HG02610 (cell line): ENCODE results near the gene GRB14.
"Not testable (repeated sequence)": the region's sequence is repeated elsewhere in the genome, so short reads cannot be mapped to it uniquely, and the experiment has no call there.

Experiments used
- ATAC-seq: cut with Tn5 transposase; IDR thresholded peaks from one replicate; pipeline ENCODE4 v1.9.1; 2021; ENCODE audit warnings: mild to moderate bottlenecking, moderate library complexity; ENCODE audit not compliant: unreplicated experiment

GRB14 gene

DNA sequence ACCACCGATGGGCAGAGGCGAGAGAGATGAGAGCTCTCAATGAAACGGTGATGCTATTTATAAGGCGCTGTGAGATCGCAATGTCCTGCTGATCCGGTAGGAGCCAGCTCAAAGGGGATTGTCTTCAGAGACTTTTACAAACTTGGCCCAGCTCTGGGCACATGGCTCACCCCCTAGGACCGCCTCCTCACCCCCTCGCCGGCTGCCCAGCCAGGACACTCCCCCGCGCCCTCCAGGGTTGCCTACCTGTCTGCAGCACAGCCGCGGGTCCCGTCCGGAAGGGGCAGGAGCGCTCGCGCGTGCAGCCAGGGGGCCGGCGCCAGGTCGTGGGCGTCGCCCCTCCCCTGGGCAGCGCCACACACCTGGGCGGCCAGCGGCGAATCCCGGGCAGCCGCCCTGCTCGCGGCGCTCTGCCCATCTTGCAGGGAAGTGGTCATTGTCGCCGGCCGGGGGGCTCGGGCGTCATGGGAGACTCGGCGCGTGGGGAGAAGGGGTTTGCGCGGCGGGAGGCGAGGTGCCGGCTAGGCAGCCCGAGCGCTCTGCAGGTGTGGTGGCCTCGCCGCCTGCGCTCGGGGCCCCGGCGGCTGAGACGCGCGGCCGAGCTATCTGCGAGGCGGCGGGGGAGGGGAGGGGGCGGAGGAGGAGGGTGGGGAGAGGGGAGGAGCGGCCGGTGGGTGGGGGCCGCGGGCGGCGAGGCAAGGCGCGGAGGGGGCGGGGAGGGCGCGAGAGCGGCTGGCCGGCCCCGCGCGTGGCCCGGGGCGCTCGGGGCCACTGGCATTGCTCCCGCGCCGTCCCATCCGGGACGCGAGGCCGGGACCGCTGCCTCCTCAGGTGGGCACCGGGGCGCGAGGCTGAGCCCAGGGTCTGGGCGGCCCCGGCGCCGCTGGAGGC lies at the start of gene GRB14:
Gene GRB14, minus strand, starts transcription at position 610 of the 891 bp plus-strand sequence. Its CDS starts 173 bp downstream, at position 437.
- ATAC-seq: no peak

DNA sequence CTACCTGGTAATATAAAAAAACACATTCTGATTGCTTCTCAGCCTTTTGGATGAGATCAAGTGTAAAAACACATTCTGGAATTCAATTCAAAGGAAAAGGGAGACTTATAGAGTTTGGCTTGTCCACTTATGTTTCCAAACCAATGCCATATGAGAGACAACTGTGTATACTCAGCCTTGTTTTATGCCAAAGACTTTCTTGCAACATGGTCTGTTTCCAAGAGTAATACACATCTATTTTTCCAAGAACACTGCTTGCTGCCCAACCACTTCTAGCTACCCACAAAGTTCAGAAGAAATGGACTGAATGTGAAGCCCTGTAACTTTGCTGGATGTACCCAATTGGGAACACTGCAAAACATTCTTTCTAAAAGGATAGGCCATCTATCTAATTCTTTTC lies 48.0 kb upstream of the GRB14 start:
- ATAC-seq: no peak

DNA sequence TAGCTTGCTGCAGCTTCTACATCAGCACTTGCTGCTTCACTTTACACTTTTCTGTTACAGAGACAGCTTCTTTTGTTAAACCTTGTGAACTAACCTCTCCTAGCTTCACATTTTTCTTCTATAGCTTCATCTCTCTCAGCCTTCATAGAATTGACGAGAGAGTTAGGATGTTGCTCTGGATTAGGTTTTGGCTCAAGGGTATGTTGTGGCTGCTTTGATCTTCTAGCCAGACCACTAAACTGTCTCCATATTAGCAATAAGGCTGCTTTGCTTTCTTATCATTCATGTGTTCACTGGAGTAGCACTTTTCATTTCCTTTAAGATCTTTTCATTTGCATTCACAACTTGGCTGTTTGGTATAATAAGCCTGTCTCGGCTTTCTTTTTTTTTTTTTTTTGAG lies 46.3 kb upstream of the GRB14 start:
- ATAC-seq: no peak

DNA sequence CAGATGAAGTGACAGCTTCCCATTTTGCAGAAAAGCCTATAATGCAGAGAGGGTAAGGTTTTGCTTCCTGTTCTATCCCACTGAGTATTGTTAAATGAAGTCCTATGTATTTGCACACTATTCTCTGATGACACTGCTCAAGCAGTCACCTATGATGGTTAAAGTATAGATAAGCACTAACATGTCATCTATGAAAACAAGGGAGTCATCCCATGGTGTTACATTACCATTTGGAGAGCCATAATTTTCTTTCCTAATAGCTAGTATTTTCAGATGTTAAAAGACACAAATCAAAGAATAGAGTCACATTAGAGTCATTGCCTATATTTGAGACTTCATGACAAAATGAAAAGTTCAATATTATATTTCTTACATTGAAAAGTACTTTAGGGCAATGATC lies 42.8 kb upstream of the GRB14 start:
- no peak for ATAC-seq

DNA sequence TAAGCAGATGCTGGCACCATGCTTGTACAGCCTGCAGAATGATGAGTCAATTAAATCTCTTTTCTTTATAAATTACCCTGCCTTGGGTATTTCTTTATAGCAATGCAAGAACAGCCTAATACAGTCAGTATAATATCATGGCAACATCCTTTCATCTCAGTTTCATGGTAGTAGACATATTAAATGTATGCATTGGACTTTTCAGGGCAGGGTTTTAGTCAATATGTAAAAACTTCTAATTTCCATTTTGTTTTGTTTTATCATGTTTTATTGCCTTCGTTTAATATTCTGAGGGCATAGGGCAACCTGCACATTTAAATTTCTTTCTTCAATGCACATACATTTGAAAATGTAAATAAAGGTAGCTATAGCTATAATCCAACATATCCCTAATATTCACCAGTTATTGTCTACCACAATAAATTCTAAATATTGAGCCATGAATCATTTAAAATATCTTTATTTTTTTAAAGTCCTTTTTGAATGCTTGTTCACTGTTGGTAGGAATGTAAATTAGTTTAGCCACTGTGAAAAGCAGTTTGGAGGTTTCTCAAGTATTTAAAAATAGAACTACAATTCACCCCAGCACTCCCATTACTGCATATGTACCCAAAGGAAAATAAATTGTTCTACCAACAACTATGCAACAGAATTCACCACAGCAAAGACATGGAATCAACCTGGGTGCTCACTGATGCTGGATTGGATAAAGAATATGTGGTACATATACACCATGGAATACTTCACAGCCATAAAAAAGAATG lies 41.8 kb upstream of the GRB14 start:
- no peak for ATAC-seq

DNA sequence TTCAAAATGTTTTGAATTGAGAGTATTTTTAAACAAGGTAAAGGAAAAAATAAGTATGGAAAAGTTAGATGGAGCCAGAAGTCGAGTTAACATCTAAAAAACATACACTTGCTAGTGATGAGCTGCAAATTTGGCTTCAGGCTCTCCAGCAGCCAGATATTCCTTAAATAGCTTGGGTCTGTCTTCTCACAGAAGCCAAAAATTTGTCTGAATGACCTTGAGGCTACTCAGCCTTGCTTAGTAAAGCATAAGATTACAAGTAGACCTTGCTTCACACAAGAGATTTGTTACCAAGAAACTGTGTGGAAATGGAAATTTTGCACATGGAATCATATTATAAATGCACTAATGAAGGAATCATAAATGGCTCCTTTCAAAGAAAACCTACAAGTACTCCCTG lies 40.8 kb upstream of the GRB14 start:
- ATAC-seq: no peak

DNA sequence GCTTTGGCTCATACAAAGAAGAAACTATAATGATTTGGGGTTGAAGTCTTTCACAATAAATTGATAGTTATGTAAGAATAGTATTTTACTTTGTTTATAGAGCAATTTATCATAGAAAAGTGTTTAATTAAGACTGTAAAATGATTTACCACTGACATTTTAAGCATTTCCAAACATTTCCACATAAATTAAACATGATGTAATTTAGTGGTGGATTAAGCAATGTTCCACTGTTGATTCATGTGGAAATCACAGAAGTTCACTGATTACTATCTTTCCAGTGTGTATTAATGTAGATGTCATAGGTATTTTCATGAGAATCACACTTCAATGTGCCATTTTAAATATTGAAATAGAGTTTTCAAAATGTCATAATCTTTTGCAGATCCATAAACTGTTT lies 40.1 kb upstream of the GRB14 start:
- ATAC-seq: no peak

DNA sequence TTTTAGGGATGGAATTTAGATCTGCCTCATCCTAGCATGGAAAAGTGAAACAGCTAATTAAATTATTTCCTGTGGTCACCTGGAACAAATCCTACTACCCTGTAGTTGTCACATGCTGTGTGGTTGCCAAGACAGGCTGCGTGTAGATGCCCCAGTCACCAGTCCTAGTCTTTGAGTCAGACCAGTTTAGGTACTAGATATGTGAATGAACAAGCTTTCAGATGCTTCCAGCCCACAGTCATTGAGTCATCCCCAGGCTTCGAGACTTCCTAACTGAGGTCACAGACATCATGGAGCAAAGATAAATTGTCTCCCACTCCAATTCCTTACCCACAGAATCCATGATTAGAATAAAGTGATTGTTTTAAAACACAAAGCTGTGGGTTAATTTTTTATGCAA lies 35.8 kb upstream of the GRB14 start:
- no peak for ATAC-seq

DNA sequence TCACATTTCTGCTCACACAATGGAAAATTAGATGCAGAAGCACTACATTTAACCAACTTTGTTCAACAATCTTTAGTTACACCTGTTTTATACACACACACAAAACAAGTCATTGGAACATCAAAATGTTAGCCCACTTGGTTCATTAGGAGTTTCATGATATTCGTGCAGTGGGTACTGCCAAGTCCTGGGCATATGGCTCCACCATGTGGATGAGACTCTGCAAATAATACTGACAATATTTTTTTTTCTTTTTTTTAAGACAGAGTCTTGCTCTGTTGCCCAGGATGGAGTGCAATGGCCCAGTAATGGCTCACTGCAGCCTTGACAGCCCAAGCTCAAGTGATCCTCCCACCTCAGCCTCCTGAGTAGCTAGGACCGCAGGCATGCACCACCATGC lies 34.5 kb upstream of the GRB14 start:
- ATAC-seq: no peak

DNA sequence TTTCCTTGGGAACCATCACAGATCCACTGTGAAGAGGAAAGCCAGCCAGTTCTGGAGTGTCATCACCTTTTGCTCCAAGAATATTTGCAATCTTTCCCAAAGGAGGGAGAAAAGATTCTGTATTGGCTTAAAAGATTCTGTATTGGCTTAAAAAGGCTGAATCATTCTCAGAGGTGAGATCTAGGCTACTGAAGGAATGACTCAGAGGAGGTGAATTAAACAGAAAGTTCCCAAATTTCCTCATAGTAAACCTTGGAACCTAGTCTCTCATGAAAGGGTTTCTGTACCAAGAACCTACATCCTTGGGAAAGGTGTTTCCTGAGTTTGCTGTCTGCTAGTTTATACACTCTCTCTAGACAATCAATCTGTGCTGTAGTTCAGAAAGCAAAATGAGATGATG lies 34.1 kb upstream of the GRB14 start:
- ATAC-seq: no peak

DNA sequence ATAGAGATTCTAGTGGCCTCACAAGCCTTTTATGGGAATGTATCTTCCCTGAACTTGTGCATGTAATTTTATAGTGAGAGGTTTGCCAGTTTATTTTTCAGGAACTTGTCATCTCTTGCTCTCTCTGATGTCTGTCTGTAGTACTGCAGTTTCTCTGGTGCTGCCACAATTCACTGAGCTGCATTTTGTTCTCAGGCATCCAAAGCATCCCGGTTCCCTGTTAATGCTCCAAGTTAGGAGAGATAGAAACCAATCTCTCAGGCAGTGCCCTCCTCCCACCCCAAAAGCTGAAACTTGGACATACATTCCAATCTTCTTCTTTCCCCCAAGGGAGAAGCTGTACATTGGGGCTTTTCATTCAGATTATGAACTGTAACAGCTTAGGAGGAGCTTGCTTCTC lies 30.1 kb upstream of the GRB14 start:
- ATAC-seq: no peak

DNA sequence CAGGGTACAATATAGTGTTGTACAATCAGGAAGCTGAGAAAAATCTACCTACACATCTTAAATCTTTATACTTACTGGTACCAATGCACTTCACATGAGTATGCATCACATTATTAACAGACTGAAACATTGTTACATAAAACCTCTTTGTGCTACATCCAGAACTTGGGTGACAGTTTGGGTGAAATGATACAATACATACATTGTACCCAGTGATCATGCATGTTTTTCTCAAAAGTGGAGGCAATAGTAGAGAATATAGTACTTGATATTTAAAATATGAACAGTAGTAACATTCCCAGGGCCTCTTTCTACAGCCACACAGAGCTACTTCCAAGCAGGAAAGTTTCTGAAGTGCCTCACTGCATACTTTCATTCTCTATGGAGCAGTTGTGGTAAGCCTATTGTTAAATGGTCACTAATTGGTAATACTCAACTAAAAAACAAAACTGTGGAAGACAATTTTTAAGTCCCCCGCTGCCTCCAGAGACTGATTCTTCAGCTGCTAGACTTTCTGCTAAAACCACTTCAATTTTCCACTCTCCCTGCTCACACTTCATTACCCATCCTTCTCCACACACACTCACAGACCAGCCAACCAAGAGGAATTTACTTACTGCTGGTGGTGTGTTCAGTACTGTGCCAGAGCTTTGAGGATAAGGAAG lies 22.9 kb upstream of the GRB14 start:
- ATAC-seq: no peak

DNA sequence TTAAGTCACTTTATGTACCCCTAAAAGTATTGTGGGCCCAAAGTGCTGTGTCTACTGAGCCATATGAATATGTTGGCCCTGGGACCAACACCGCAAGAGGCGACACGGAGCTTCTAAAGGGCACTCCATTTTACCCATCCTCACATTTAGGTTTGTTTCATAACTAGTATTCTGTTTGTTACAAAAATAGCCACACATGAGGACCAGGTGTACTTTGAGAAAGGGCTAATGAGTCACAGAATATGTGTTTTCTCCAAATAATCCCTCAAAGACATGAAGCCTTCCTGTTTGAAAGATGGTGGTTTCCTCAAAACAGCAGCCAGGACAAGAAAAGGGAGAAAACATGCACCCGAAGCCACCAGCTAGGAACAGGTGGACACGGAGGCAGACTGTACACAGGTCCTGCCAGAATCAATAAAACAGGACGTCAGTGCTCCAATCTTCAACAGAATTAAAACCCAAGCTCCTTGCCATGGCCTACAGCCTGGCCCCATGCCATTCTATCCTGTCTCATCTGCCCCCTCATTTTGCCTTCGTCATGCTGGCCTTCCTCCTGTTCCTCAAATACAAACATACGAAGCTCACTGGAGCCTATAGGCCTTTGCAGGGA lies 21.8 kb upstream of the GRB14 start:
- no peak for ATAC-seq

DNA sequence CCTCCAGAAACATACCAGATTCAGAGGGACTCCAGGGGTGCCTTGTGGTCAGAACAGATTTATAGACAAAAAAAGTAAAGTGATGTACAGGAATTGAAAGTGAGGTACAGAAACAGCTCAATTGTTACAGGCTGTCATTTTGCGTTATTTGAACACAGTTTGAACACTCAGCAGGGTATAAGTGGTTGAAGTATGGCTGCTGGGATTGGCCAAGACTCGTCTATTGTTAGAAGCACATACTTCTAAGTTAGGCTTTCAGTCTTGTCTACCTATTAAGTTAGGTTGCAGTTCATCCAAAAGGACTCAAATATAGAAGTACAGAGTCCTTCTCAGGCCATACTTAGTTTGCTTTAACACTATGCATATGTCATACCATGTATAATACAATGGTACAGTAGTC lies 21.0 kb upstream of the GRB14 start:
- no peak for ATAC-seq

DNA sequence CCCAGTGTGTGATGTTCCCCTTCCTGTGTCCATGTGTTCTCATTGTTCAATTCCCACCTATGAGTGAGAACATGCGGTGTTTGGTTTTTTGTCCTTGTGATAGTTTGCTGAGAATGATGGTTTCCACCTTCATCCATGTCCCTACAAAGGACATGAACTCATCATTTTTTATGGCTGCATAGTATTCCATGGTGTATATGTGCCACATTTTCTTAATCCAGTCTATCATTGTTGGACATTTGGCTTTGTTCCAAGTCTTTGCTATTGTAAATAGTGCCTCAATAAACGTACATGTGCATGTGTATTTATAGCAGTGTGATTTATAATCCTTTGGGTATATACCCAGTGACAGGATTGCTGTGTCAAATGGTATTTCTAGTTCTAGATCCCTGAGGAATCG lies 7.0 kb upstream of the GRB14 start:
- not testable (repeated sequence) for ATAC-seq

DNA sequence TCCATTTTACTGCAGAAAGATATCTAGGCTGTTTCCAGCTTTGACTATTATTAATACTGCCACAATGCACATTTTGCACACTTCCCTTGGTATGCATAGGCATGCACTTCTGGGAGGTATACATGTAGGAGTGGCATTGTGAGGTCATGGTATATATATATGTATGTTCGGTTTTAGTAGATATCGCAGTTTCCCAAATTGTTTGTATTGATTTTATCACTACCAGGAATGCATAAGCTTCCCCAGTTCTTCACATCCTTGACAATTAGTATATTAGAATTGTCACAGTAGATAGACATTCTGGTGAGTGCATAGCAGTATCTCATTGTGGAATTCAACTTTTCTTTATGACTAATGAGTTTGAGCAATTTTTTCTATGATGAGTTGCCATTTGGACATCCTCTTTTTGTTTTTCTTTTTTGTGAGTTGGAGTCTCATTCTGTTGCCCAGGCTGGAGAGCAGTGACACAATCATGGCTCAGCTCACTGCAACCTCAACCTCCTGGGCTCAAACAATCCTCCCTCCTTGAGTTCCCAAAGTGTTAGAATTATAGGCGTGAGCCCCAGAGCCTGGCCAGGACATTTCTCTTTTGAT lies 4.2 kb upstream of the GRB14 start:
- ATAC-seq: no peak

DNA sequence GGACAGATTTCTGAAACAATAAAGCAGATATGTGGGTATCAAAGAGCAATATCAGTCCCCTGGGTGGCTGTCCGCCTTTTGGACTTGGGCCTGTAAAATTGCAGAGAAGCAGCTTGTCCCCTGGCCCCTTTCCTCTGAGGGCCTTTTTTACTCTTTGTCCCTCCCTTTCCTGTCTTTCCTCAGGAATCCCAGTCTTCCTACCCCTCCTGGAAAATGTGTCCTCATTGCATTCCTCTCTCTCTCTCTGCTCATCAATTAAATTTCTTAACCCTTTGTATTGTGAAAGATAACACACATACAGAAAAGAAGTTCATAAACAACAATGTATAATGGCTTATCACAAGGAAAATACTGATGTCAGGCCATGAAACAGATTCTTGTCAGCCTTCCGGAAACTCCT lies 3.0 kb upstream of the GRB14 start:
- no peak for ATAC-seq

DNA sequence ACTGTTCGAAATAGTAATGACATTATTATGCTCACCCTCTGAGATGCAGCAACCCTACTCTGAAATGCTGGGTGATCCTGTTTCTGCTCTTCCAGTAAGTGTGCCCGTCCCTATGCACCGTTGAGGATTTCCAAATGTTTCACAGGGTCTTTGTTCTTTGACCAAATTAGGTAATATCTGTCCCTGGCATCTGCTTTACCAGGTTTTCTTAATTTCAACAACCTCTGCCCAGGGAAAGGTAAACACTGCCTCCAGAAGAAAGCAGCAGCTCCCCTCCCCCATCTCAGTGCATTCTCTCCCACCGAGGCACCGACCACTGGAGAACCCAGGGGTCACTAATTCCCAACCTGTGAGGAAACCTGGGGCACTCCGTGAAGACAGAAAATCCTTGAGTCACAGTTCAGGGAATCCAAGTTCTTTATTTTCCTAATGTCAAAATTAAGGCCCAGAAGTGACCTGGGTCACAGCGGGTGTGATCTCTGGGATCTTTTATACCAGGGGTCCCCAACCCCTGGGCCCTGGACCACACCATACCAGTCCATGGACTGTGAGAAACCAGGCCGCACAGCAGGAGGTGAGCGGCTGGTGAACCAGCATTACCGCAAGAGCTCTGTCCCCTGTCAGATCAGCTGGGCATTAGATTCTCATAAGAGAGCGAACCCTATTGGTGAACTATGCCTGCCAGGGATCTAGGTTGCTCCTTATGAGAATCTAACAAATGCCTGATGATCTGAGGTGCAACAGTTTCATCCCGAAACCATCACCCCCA lies 1.2 kb upstream of the GRB14 start:
- ATAC-seq: no peak

DNA sequence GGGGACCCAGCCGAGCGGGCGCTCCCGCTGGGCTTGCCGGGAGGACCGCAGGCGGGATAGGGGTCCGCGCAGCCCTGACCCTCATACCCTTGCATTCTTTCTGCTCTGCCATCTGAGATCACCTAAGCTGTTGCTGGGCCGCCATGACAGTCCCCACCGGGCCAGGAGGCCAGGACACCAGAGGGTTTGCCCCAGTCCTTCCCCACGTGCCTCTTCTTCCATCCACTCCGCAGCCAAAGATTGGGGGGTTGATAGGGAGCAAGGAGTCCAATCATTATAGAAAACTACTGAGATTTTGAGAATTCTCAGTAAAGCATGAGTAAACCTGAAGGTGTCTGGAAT lies 453 bp upstream of the GRB14 start:
- ATAC-seq: no peak

DNA sequence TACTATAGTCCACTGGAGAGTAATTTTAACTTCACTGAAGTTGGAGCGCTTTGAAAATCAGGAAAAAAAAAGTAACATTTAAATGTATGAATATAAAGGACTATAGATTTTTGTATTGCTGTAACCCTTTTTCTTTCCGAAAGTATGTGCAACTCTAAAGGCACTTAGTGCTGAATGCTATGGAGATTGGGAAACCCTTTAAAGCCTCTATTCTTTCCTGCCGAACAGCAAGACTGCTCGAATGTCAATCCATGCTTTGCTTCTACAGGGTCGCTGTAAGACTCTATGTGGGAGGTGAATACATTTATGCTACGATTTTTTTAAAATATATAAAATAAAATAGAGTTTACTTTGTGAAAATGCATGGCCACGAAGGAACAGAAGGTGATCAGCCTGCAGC lies 825 bp downstream of the GRB14 start:
- no peak for ATAC-seq
